Activated CD4-positive, alpha-beta T cell treated with anti-CD3 and anti-CD28 coated beads for 36 hours (primary cell): Measurements from ENCODE around the gene RBMS3. TPM values are rescaled to one million over a fixed set of nuclear protein-coding genes. Genes with fewer than 3 reads are reported as not detected.
"Not testable (repeated sequence)": the region's sequence is repeated elsewhere in the genome, so short reads cannot be mapped to it uniquely, and the experiment has no call there.

Experiments used
- ATAC-seq: fragments of 200-7000 bp; cut with Tn5 transposase; one replicate; pipeline ENCODE4 v1.10.0; 2021; ENCODE audit warnings: mild to moderate bottlenecking, moderate library complexity
- CTCF ChIA-PET: fragments of 350-600 bp; sonication (Branson Sonifier 250); formaldehyde crosslinking; loops from one replicate; lab custom pipeline; 2021; ENCODE audit warnings: antibody characterized with exemption; lab: Charles Lee
- POLR2A ChIA-PET: fragments of 350-600 bp; sonication (Branson Sonifier 250); formaldehyde crosslinking; loops from one replicate; lab custom pipeline; 2021; ENCODE audit warnings: antibody characterized with exemption, inconsistent platforms; lab: Charles Lee
- DNase-seq: peaks from one replicate; pipeline ENCODE4 v3.0.0-alpha.2; 2020
- H3K27ac Mint-ChIP-seq: one replicate; pipeline ENCODE4 v1.8.0; 2021; ENCODE audit warnings: mixed read lengths
- H3K27me3 Mint-ChIP-seq: one replicate; pipeline ENCODE4 v1.8.0; 2021; ENCODE audit warnings: mixed read lengths
- H3K36me3 Mint-ChIP-seq: one replicate; pipeline ENCODE4 v1.8.0; 2021; ENCODE audit warnings: low read depth, mixed read lengths
- H3K4me1 Mint-ChIP-seq: one replicate; pipeline ENCODE4 v1.8.0; 2021; ENCODE audit warnings: mixed read lengths
- H3K4me3 Mint-ChIP-seq: one replicate; pipeline ENCODE4 v1.8.0; 2021; ENCODE audit warnings: mild to moderate bottlenecking, moderate library complexity, mixed read lengths
- H3K9me3 Mint-ChIP-seq: one replicate; pipeline ENCODE4 v1.8.0; 2021; ENCODE audit warnings: low read depth, mixed read lengths
- intact Hi-C, 2 experiments: fragments of 100-400 bp; cut with DNase I in 1 of 2; cut with micrococcal nuclease in 1 of 2; formaldehyde crosslinking; loops; one replicate each; pipeline versions ENCODE4 v1.14.2 to v1.15.1; 2022 to 2024; cut with DNase I, micrococcal nuclease
- total RNA-seq, 2 experiments: library from RNA; stranded (reverse); gene quantifications; one replicate each; pipeline ENCODE4 v1.2.3, GENCODE V29; 2021

The RBMS3 gene
- total RNA-seq, 2 experiments from 2014 or later = 1.5 to 2.0 TPM

DNA sequence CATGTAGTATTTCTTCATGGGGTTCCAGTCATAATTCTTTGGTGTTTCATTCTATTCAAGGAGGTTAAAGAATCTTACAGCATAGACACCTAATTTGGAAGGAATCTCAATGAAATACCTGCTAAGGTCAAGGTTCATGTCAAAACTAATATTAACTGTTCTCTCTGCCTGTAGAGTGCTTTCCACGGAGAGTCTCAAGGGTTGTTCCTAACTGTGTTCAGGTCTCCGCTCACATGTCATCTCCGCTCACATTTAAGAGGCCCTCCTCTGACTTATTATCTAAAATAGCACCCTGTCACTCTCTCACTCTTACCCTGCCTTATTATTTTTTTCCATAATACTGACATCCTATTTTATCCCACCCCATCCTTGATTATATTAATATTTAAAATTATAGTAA, 239.9 kb downstream of the RBMS3 start:
- Mint-ChIP-seq H3K27ac (no peak overlapping the region), H3K4me3 (no peak overlapping the region), H3K4me1 (no peaks in the 10 kb centered on the region), H3K27me3 (no peaks in the 10 kb centered on the region), H3K9me3 (no peaks in the 10 kb centered on the region), H3K36me3 (no peaks in the 10 kb centered on the region)
- no peak for DNase-seq
- intact Hi-C loops = no loop called here
- POLR2A ChIA-PET = no interaction called here
- ATAC-seq = no peak
- CTCF ChIA-PET = no interaction called here

DNA sequence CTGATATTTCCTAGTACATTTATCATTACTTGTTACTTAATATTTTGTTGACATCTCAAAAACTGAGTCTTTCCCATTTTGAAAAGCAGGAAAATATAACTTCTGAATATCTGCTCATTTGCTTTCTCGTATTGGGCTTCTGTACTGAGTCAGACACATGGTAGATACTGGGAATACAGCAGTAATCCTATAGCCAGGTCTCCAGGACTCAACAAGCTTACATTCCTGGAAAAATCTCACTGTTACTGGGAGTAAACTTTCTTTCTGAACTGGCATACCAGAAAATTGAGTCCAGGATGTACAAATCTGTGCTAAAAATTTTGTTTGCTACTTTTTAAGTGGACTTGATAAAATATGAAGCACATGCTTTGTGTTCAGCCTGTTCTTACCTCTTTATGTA, 240.4 kb downstream of the RBMS3 start:
- Mint-ChIP-seq H3K9me3 (no peaks in the 10 kb centered on the region), H3K4me1 (no peaks in the 10 kb centered on the region), H3K4me3 (no peak overlapping the region), H3K27me3 (no peaks in the 10 kb centered on the region), H3K27ac (no peak overlapping the region), H3K36me3 (no peaks in the 10 kb centered on the region)
- intact Hi-C loops = no loop called here
- ATAC-seq = no peak
- ChIA-PET POLR2A (no interaction called here), CTCF (interaction anchor here (1.0 kb wide), 2 partner anchors 9 to 14 kb away, joined by 3 read pairs; no protein-coding TSS in a partner anchor)
- DNase-seq = no peak

DNA sequence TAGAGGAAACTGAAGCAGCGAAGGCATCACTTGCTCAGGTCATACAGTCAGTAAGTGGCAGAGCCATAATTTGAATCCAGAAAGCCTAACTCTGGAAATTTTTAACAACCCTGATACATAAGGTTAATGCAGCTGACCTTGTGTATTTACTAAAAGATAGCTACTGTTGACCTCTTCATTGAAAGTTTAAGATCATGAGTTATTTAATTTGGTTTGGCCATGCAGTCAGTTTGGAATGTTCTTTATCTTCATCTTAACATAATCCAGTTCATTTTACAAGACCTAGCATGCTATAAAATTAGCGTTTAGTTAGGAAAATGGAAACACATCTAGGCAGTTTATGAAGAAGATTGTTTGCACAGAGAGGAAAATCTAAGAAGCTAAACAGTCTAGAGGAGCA, 240.9 kb downstream of the RBMS3 start:
- CTCF ChIA-PET = interaction anchor here (1.0 kb wide), 2 partner anchors 9 to 15 kb away, joined by 3 read pairs; no protein-coding TSS in a partner anchor
- H3K9me3 Mint-ChIP-seq = no peaks in the 10 kb centered on the region
- H3K27me3 Mint-ChIP-seq = no peaks in the 10 kb centered on the region
- no peak overlapping the region for H3K27ac Mint-ChIP-seq
- no peaks in the 10 kb centered on the region for H3K4me1 Mint-ChIP-seq
- POLR2A ChIA-PET = no interaction called here
- intact Hi-C loops = no loop called here
- DNase-seq (no peak), ATAC-seq (no peak)
- H3K36me3 Mint-ChIP-seq = no peaks in the 10 kb centered on the region
- no peak overlapping the region for H3K4me3 Mint-ChIP-seq

DNA sequence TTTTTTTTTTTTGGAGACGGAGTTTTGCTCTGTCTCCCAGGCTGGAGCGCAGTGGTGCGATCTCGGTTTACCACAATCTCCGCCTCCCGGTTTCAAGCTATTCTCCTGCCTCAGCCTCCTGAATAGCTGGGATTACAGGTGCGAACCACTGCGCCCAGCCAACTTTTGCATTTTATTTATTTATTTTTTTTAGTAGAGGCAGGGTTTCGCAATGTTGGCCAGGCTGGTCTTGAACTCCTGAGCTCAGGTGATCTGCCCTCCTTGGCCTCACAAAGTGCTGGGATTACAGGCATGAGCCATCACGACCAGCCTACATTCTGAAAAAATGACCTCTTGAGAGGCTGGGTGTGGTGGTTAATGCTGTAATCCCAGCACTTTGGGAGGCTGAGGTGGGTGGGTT, 243.6 kb downstream of the RBMS3 start:
- H3K27ac Mint-ChIP-seq, H3K4me3 Mint-ChIP-seq, intact Hi-C loops, POLR2A ChIA-PET, ATAC-seq, H3K27me3 Mint-ChIP-seq, DNase-seq, H3K36me3 Mint-ChIP-seq, H3K4me1 Mint-ChIP-seq, H3K9me3 Mint-ChIP-seq: not testable (repeated sequence)
- CTCF ChIA-PET = interaction anchor here (0.7 kb wide), 1 partner anchor 7 kb away, joined by 4 read pairs; no protein-coding TSS in a partner anchor

DNA sequence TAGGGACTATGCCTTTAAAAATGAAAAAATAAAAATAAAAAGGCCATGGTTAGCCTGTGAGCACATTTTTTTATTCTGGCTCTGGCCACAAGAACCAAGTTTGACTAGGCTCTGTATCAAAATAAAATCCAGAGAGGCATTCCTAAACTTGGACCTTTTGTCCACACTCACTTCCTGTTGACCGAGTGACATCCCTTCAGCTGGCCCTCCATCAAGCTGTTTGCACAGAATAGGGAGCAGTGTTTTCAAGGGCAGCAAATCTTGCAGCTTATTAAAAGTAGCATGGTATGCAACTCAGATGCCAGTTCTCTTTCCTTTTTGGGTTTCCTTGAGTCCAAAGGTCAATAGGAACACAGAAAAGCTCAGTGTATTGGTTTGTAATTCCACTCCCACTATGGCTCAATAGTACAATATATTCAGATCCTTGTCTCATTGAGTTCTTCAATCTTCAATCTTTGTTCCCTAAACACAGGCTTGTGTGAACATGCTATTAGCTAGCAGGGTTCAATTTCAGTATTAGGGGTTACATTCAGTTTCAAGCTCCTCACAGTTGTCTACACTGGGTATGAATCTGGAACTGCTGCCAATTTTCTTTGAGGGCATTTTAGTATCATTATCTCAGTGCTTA, 244.5 kb downstream of the RBMS3 start:
- Mint-ChIP-seq H3K4me3 (no peak overlapping the region), H3K27ac (no peak overlapping the region), H3K36me3 (no peaks in the 10 kb centered on the region), H3K4me1 (no peaks in the 10 kb centered on the region), H3K9me3 (no peaks in the 10 kb centered on the region), H3K27me3 (no peaks in the 10 kb centered on the region)
- CTCF ChIA-PET = interaction anchor here (0.7 kb wide), 1 partner anchor 8 kb away, joined by 4 read pairs; no protein-coding TSS in a partner anchor
- intact Hi-C loops = no loop called here
- ATAC-seq (no peak), DNase-seq (no peak)
- POLR2A ChIA-PET = no interaction called here

DNA sequence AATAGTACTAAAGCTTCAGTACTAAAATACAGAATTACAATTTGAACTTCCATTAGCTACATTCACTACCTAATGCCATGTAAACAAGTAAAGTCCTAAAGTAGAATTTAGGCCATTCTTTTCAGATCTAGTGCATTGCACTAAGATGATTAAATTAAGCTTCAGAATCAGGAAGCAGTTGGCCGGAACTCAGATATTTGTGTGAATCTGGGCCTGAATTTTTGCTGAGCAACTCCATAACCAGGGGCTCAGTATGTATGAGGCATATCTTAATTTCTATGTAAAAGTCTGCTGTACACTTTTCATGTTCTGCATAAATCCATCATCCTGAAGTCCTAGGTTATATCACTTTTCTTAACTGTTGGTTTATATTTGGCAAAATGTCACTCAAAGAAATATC, 246.4 kb downstream of the RBMS3 start:
- DNase-seq (no peak), ATAC-seq (no peak)
- POLR2A ChIA-PET = no interaction called here
- Mint-ChIP-seq H3K36me3 (no peaks in the 10 kb centered on the region), H3K27me3 (no peaks in the 10 kb centered on the region), H3K4me3 (no peak overlapping the region), H3K9me3 (no peaks in the 10 kb centered on the region), H3K27ac (no peak overlapping the region), H3K4me1 (no peaks in the 10 kb centered on the region)
- CTCF ChIA-PET = no interaction called here
- intact Hi-C loops = no loop called here

GRCh38 chr3:29531644-29532043, 250.8 kb downstream of the RBMS3 start:
- Mint-ChIP-seq H3K4me1 (no peaks in the 10 kb centered on the region), H3K9me3 (no peaks in the 10 kb centered on the region), H3K4me3 (no peak overlapping the region), H3K27ac (no peak overlapping the region), H3K27me3 (no peaks in the 10 kb centered on the region), H3K36me3 (no peaks in the 10 kb centered on the region)
- no peak for DNase-seq
- ChIA-PET POLR2A (no interaction called here), CTCF (no interaction called here)
- no peak for ATAC-seq
- intact Hi-C loops = no loop called here

- ChIA-PET POLR2A (no interaction called here), CTCF (no interaction called here)
- ATAC-seq (no peak), DNase-seq (no peak)
- intact Hi-C loops = no loop called here
- no peaks in the 10 kb centered on the region for H3K27me3 Mint-ChIP-seq
- no peak overlapping the region for H3K4me3 Mint-ChIP-seq
- H3K36me3 Mint-ChIP-seq = no peaks in the 10 kb centered on the region
- H3K27ac Mint-ChIP-seq = no peak overlapping the region
- H3K9me3 Mint-ChIP-seq = no peaks in the 10 kb centered on the region
- no peaks in the 10 kb centered on the region for H3K4me1 Mint-ChIP-seq
These were observed 251.6 kb downstream of the RBMS3 start for GRCh38 chr3:29532473-29532872.

DNA sequence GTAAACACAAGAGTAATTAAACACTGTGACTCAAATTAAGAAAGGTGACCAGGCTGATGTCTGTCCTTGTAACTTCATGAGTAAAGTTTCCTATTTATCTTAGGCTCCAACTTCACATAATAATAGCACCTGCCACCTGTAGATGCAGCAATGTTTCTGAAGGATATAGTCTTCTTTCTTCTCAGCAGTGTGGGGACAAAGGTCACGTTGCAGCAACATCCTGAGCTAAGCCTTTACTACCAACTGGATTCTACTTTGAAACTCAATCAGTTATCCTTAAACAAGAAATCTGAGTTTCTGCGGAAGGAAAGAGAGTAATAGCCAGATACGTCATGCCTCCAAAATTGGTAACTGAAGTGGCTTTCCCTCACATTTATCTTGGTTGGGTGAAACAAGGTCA, 253.1 kb downstream of the RBMS3 start:
- Mint-ChIP-seq H3K4me1 (no peaks in the 10 kb centered on the region), H3K36me3 (no peaks in the 10 kb centered on the region), H3K9me3 (no peaks in the 10 kb centered on the region), H3K4me3 (no peak overlapping the region), H3K27ac (no peak overlapping the region), H3K27me3 (no peaks in the 10 kb centered on the region)
- POLR2A ChIA-PET = no interaction called here
- CTCF ChIA-PET = no interaction called here
- DNase-seq (no peak), ATAC-seq (no peak)
- intact Hi-C loops = no loop called here

DNA sequence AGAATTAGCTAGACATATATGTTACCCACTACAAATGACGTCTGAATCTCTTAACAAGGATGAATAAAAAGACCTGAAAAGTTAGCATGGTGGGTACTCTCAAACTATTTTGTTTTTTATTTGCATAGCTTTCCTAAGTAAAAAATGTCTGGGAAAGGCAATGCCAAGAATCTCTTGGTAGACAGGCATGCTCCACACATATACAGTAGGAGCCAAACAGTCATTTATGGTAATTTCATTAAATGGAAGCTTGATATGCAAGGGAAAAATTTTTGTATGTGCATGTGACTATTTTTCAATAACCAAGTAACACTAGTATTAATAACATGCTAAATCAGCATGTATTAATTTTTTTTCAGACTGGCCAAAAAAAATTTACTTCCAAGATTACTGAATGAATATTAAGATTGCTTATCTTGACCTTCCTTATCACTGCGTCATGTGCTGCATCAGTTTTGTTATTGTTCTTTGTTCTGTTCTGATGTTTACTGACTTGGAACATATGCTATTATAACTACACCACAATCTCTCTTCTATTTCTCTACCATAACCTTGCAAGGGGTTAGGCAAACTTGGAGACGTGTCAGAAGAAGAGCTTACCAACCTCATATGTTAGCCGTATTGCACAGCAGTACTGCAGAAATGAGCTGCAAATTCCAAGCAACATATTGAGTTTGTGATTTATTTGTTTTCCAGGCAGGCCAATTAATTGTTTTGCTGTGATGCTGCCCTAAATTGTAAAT, 255.3 kb downstream of the RBMS3 start:
- no peak overlapping the region for H3K27ac Mint-ChIP-seq
- CTCF ChIA-PET = no interaction called here
- intact Hi-C loops = no loop called here

GRCh38 chr3:29537889-29538609, 257.2 kb downstream of the RBMS3 start:
- Mint-ChIP-seq H3K9me3 (no peaks in the 10 kb centered on the region), H3K27me3 (no peaks in the 10 kb centered on the region), H3K4me1 (no peaks in the 10 kb centered on the region), H3K27ac (no peak overlapping the region), H3K4me3 (no peak overlapping the region), H3K36me3 (no peaks in the 10 kb centered on the region)
- intact Hi-C loops = no loop called here
- ATAC-seq = no peak
- ChIA-PET POLR2A (no interaction called here), CTCF (interaction anchor here (0.8 kb wide), 1 partner anchor 10 kb away, joined by 3 read pairs; no protein-coding TSS in a partner anchor)
- no peak for DNase-seq

More for the DNA sequence above, 255.3 kb downstream of the RBMS3 start:
- H3K9me3 Mint-ChIP-seq = no peaks in the 10 kb centered on the region
- H3K4me1 Mint-ChIP-seq = no peaks in the 10 kb centered on the region
- no peak overlapping the region for H3K4me3 Mint-ChIP-seq
- H3K27me3 Mint-ChIP-seq = no peaks in the 10 kb centered on the region
- POLR2A ChIA-PET = no interaction called here
- ATAC-seq (no peak), DNase-seq (no peak)
- no peaks in the 10 kb centered on the region for H3K36me3 Mint-ChIP-seq
